ENCODE data around the gene FHOD3. TPM values are rescaled to one million over a fixed set of nuclear protein-coding genes. Genes with fewer than 3 reads are reported as not detected.
A peak's percentile ranks its signal among the peaks of the same experiment; 100 is the strongest.

Gene FHOD3
- total and polyA plus RNA-seq, 7 donors = 5.4 to 98.2 (median 20.2) TPM

- no peaks in the 10 kb centered on the region for H3K9me3 ChIP-seq
- H3K4me3 ChIP-seq = no peak overlapping the region
- H3K27ac ChIP-seq = no peak overlapping the region
- intact Hi-C loops (cut with DNase I) = no loop called here
- no peak for TF ChIP-seq CTCF (IDR thresholded peaks at IDR 0.05)
- WGBS, 3 donors = 82 to 83% (median 82%) methylated on average over 4 of the region's 4 CpGs
- no peak for DNase-seq
- no peaks in the 10 kb centered on the region for H3K4me1 ChIP-seq
- H3K36me3 ChIP-seq (ENCODE audit: insufficient read depth in 1 of 2, low read depth in 1 of 2) = no peaks in the 10 kb centered on the region
- no peaks in the 10 kb centered on the region for H3K27me3 ChIP-seq (ENCODE audit: insufficient read depth in 3 of 3, low read length in 2 of 3)
- ATAC-seq = no peak
These were observed 233.3 kb downstream of the FHOD3 start for GRCh38 chr18:36530676-36531405.

GRCh38 chr18:36531636-36532035, 234.1 kb downstream of the FHOD3 start:
- H3K36me3 ChIP-seq (ENCODE audit: insufficient read depth in 1 of 2, low read depth in 1 of 2) = no peaks in the 10 kb centered on the region
- DNase-seq = no peak
- ATAC-seq = no peak
- H3K27me3 ChIP-seq (ENCODE audit: insufficient read depth in 3 of 3, low read length in 2 of 3) = no peaks in the 10 kb centered on the region
- intact Hi-C loops (cut with DNase I) = no loop called here
- no peaks in the 10 kb centered on the region for H3K9me3 ChIP-seq
- no peaks in the 10 kb centered on the region for H3K4me1 ChIP-seq
- H3K4me3 ChIP-seq = no peak overlapping the region
- no peak overlapping the region for H3K27ac ChIP-seq
- TF ChIP-seq CTCF (IDR thresholded peaks at IDR 0.05) = no peak
- WGBS, 3 donors = 94 to 97% (median 96%) methylated on average over 7 of the region's 7 CpGs

GRCh38 chr18:36532394-36532793, 234.9 kb downstream of the FHOD3 start:
- Histone ChIP-seq H3K4me1 (no peaks in the 10 kb centered on the region), H3K27ac (no peak overlapping the region), H3K9me3 (no peaks in the 10 kb centered on the region), H3K4me3 (no peak overlapping the region), H3K27me3 (ENCODE audit: insufficient read depth in 3 of 3, low read length in 2 of 3) (no peaks in the 10 kb centered on the region), H3K36me3 (ENCODE audit: insufficient read depth in 1 of 2, low read depth in 1 of 2) (no peaks in the 10 kb centered on the region)
- intact Hi-C loops (cut with DNase I) = no loop called here
- DNase-seq (no peak), ATAC-seq (peak in 3 of 4 donors; percentile 34 to 65 (median 49))
- no peak for TF ChIP-seq CTCF (IDR thresholded peaks at IDR 0.05)
- WGBS, 3 donors = 60 to 86% (median 64%) methylated on average over 5 of the region's 5 CpGs

- TF ChIP-seq CTCF (IDR thresholded peaks at IDR 0.05) = no peak
- Histone ChIP-seq H3K9me3 (no peaks in the 10 kb centered on the region), H3K27me3 (ENCODE audit: insufficient read depth in 3 of 3, low read length in 2 of 3) (no peaks in the 10 kb centered on the region), H3K4me1 (no peaks in the 10 kb centered on the region), H3K27ac (no peak overlapping the region), H3K4me3 (no peak overlapping the region), H3K36me3 (ENCODE audit: insufficient read depth in 1 of 2, low read depth in 1 of 2) (no peaks in the 10 kb centered on the region)
- intact Hi-C loops (cut with DNase I) = no loop called here
- WGBS, 3 donors = 83 to 87% (median 87%) methylated on average over 5 of the region's 5 CpGs
- ATAC-seq (no peak), DNase-seq (no peak)
These were observed 235.3 kb downstream of the FHOD3 start for GRCh38 chr18:36532815-36533214.
